GM23338 (cell line): ENCODE results near the gene RER1. TPM values are rescaled to one million over a fixed set of nuclear protein-coding genes. Genes with fewer than 3 reads are reported as not detected.

Source experiments
- ATAC-seq: fragments of 200-7000 bp; cut with Tn5 transposase; 3 replicates; pipeline ENCODE4 v1.9.1; 2020
- DNase-seq: peaks from one replicate; pipeline ENCODE4 v3.0.0-alpha.2; 2015; ENCODE audit warnings: low spot score
- H2AFZ ChIP-seq: fragments of 200-600 bp; sonication (generic); 2 replicates; pipeline ENCODE4 v1.8.0; 2016; ENCODE audit warnings: antibody characterized with exemption, mild to moderate bottlenecking, moderate library complexity
- H3F3A ChIP-seq: fragments of 200-600 bp; sonication (generic); replicated peaks from 2 replicates; pipeline ENCODE4 v1.8.0; 2017; ENCODE audit warnings: antibody characterized with exemption, mixed run types, low read depth
- H3K27ac ChIP-seq: fragments of 200-600 bp; sonication (generic); 2 replicates; pipeline ENCODE4 v1.6.1; 2016; ENCODE audit warnings: low read depth
- H3K27me3 ChIP-seq: fragments of 200-600 bp; sonication (generic); 2 replicates; pipeline ENCODE4 v1.8.0; 2016; ENCODE audit warnings: mild to moderate bottlenecking, mixed run types, moderate library complexity; ENCODE audit not compliant: insufficient read depth
- H3K36me3 ChIP-seq: fragments of 200-600 bp; sonication (generic); 2 replicates; pipeline ENCODE4 v1.8.0; 2016; ENCODE audit warnings: mild to moderate bottlenecking; ENCODE audit not compliant: insufficient read depth
- H3K4me1 ChIP-seq: fragments of 200-600 bp; sonication (generic); 2 replicates; pipeline ENCODE4 v1.8.0; 2016; ENCODE audit warnings: mild to moderate bottlenecking, moderate library complexity; ENCODE audit not compliant: insufficient read depth
- H3K4me2 ChIP-seq: fragments of 200-600 bp; sonication (generic); 2 replicates; pipeline ENCODE4 v1.7.1; 2017; ENCODE audit warnings: mixed run types
- H3K4me3 ChIP-seq: fragments of 200-600 bp; sonication (generic); 2 replicates; pipeline ENCODE4 v1.6.1; 2016; ENCODE audit warnings: mixed run types
- H3K79me2 ChIP-seq: fragments of 200-600 bp; sonication (generic); replicated peaks from 2 replicates; pipeline ENCODE4 v1.8.0; 2017; ENCODE audit warnings: mild to moderate bottlenecking; ENCODE audit not compliant: insufficient read depth
- H3K9me2 ChIP-seq: fragments of 200-600 bp; sonication (generic); 2 replicates; pipeline ENCODE4 v1.8.0; 2017; ENCODE audit not compliant: insufficient read depth
- H4K20me1 ChIP-seq: fragments of 200-600 bp; sonication (generic); replicated peaks from 2 replicates; pipeline ENCODE4 v1.8.0; 2017; ENCODE audit warnings: mild to moderate bottlenecking; ENCODE audit not compliant: insufficient read depth
- H3K27ac Mint-ChIP-seq: 2 replicates; pipeline ENCODE4 v1.8.0; 2020; ENCODE audit warnings: inconsistent platforms, mild to moderate bottlenecking, moderate library complexity, mixed read lengths
- H3K27me3 Mint-ChIP-seq: 3 replicates; pipeline ENCODE4 v1.8.0; 2022; ENCODE audit warnings: low read depth, mild to moderate bottlenecking, moderate library complexity, mixed read lengths, inconsistent platforms; ENCODE audit not compliant: insufficient read depth, poor library complexity
- H3K36me3 Mint-ChIP-seq: 3 replicates; pipeline ENCODE4 v1.8.0; 2021; ENCODE audit warnings: low read depth, mild to moderate bottlenecking, inconsistent platforms, moderate library complexity, mixed read lengths
- H3K4me1 Mint-ChIP-seq: 3 replicates; pipeline ENCODE4 v1.8.0; 2020; ENCODE audit warnings: mild to moderate bottlenecking, inconsistent platforms, mixed read lengths
- H3K4me3 Mint-ChIP-seq: 3 replicates; pipeline ENCODE4 v1.8.0; 2021; ENCODE audit warnings: moderate library complexity, mild to moderate bottlenecking, inconsistent platforms, mixed read lengths
- H3K9me3 Mint-ChIP-seq: 3 replicates; pipeline ENCODE4 v1.8.0; 2020; ENCODE audit warnings: moderate library complexity, mild to moderate bottlenecking, inconsistent platforms, mixed read lengths
- CREB1 ChIP-seq: fragments of 250-450 bp; sonication (Bioruptor Pico); IDR thresholded peaks from 2 replicates; pipeline ENCODE4 v1.5.0; 2020; ENCODE audit warnings: low read depth, mild to moderate bottlenecking, moderate library complexity
- EZH2 ChIP-seq: fragments of 200-600 bp; sonication (generic); IDR thresholded peaks from one replicate; pipeline ENCODE4 v1.8.0; 2017; ENCODE audit warnings: antibody characterized with exemption, mild to moderate bottlenecking, low read depth; ENCODE audit not compliant: unreplicated experiment
- EZH2phosphoT487 ChIP-seq: fragments of 200-600 bp; sonication (generic); IDR thresholded peaks from one replicate; pipeline ENCODE4 v1.8.1; 2018; ENCODE audit warnings: antibody characterized with exemption; ENCODE audit not compliant: unreplicated experiment
- JUNB ChIP-seq: IDR thresholded peaks from one replicate; pipeline ENCODE4 v1.6.1; 2016; ENCODE audit warnings: antibody characterized with exemption; ENCODE audit not compliant: unreplicated experiment
- NANOG ChIP-seq: IDR thresholded peaks from 2 replicates; pipeline ENCODE4 v1.6.1; 2016; ENCODE audit warnings: antibody characterized with exemption, borderline replicate concordance
- STAT1 ChIP-seq: IDR thresholded peaks from one replicate; pipeline ENCODE4 v1.6.1; 2016; ENCODE audit warnings: antibody characterized with exemption; ENCODE audit not compliant: unreplicated experiment
- ZNF114 ChIP-seq: fragments of 250-450 bp; sonication (Bioruptor Pico); IDR thresholded peaks from 2 replicates; pipeline ENCODE4 v1.5.0; 2020; ENCODE audit warnings: mild to moderate bottlenecking, moderate library complexity
- ZNF331 ChIP-seq: fragments of 250-450 bp; sonication (Bioruptor Pico); IDR thresholded peaks from 2 replicates; pipeline ENCODE4 v1.5.0; 2020; ENCODE audit warnings: low read depth, mild to moderate bottlenecking, moderate library complexity
- polyA plus RNA-seq: library from polyadenylated mRNA; unstranded; fragments of >200 nt; fragmentation: Nextera tagmentation; extraction: Ambion mirVana; gene quantifications from 2 replicates; pipeline ENCODE4 v1.2.1, GENCODE V29; 2016
- total RNA-seq: library from RNA; depleted of rRNA; stranded (reverse); fragments of >200 nt; shearing (Covaris generic); gene quantifications from 2 replicates; pipeline ENCODE4 v1.2.3, GENCODE V29; 2014
- TF ChIP-seq, protein P1 (sequence below), 2 experiments: fragments of 200-600 bp in 1 of 2; sonication (generic) in 1 of 2; conservative IDR thresholded peaks; 2 replicates each; pipeline versions ENCODE4 v1.5.1 to v1.6.1; 2016 to 2017; ENCODE audit warnings: antibody characterized with exemption in 2 of 2, low read depth in 2 of 2, mild to moderate bottlenecking in 2 of 2, moderate library complexity in 1 of 2
- TF ChIP-seq, protein P2 (sequence below): IDR thresholded peaks from one replicate; pipeline ENCODE4 v1.6.1; 2018; ENCODE audit warnings: antibody characterized with exemption; ENCODE audit not compliant: unreplicated experiment
- TF ChIP-seq, protein P3 (sequence below): IDR thresholded peaks from 2 replicates; pipeline ENCODE4 v1.6.1; 2016; ENCODE audit warnings: antibody characterized with exemption

Gene RER1
- total and polyA plus RNA-seq, 2 experiments from 2014 or later, result 58.4 to 99.5 TPM

DNA sequence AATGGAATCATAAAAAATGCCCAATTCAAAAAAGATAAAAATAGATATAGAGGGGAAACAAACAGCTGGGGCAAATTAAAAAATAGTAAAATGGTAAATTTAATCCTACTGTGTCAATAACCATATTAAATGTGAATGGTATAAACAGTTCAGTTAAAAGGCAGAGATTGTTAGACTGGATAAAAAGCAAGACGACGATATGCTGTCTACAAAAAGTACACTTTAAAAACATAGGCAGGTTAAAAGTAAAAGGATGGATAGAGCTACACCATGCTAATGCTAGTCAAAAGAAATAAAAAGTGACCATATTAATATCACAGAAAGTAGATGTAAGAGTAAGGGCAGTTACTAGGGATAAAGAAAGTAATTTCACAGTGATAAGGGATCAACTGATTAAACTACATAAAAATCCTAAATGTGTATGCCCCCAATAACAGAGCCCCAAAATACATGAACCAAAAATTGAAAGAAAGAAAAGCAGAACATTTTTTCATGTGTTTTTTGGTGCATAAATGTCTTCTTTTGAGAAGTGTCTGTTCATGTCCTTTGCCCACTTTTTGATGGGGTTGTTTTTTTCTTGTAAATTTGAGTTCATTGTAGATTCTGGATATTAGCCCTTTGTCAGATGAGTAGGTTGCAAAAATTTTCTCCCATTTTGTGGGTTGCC is 27.7 kb upstream of the RER1 start:
- H2AFZ ChIP-seq, result no peak overlapping the region

More for the DNA sequence above, 27.7 kb upstream of the RER1 start:
- Histone ChIP-seq H3K9me2 (no peaks in the 10 kb centered on the region), H3K4me1 (no peaks in the 10 kb centered on the region), H3K36me3 (no peaks in the 10 kb centered on the region), H3K79me2 (no peaks in the 10 kb centered on the region), H3F3A (no peaks in the 10 kb centered on the region), H3K4me2 (no peak overlapping the region), H3K4me3 (no peak overlapping the region), H3K27ac (no peak overlapping the region), H3K27me3 (no peaks in the 10 kb centered on the region), H4K20me1 (no peaks in the 10 kb centered on the region)
- Mint-ChIP-seq H3K4me1 (no peaks in the 10 kb centered on the region), H3K27me3 (no peaks in the 10 kb centered on the region), H3K27ac (no peak overlapping the region), H3K4me3 (no peak overlapping the region), H3K36me3 (peaks cover 9% of the 10 kb centered on the region; the same call in 2 of the 3 replicates), H3K9me3 (peaks cover 14% of the 10 kb centered on the region; the same call in 2 of the 3 replicates)
- TF ChIP-seq ZNF114 (no peak), JUNB (no peak), ZNF331 (CRISPR knock-in tag) (no peak), EZH2 (no peak), CREB1 (CRISPR knock-in tag) (no peak), STAT1 (no peak), EZH2phosphoT487 (no peak), NANOG (no peak)
- TF ChIP-seq, protein P1, sequence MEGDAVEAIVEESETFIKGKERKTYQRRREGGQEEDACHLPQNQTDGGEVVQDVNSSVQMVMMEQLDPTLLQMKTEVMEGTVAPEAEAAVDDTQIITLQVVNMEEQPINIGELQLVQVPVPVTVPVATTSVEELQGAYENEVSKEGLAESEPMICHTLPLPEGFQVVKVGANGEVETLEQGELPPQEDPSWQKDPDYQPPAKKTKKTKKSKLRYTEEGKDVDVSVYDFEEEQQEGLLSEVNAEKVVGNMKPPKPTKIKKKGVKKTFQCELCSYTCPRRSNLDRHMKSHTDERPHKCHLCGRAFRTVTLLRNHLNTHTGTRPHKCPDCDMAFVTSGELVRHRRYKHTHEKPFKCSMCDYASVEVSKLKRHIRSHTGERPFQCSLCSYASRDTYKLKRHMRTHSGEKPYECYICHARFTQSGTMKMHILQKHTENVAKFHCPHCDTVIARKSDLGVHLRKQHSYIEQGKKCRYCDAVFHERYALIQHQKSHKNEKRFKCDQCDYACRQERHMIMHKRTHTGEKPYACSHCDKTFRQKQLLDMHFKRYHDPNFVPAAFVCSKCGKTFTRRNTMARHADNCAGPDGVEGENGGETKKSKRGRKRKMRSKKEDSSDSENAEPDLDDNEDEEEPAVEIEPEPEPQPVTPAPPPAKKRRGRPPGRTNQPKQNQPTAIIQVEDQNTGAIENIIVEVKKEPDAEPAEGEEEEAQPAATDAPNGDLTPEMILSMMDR (conservative IDR thresholded peaks at IDR 0.05; ENCODE audit: low read depth in 2 of 2), result no peak
- TF ChIP-seq, protein P2, sequence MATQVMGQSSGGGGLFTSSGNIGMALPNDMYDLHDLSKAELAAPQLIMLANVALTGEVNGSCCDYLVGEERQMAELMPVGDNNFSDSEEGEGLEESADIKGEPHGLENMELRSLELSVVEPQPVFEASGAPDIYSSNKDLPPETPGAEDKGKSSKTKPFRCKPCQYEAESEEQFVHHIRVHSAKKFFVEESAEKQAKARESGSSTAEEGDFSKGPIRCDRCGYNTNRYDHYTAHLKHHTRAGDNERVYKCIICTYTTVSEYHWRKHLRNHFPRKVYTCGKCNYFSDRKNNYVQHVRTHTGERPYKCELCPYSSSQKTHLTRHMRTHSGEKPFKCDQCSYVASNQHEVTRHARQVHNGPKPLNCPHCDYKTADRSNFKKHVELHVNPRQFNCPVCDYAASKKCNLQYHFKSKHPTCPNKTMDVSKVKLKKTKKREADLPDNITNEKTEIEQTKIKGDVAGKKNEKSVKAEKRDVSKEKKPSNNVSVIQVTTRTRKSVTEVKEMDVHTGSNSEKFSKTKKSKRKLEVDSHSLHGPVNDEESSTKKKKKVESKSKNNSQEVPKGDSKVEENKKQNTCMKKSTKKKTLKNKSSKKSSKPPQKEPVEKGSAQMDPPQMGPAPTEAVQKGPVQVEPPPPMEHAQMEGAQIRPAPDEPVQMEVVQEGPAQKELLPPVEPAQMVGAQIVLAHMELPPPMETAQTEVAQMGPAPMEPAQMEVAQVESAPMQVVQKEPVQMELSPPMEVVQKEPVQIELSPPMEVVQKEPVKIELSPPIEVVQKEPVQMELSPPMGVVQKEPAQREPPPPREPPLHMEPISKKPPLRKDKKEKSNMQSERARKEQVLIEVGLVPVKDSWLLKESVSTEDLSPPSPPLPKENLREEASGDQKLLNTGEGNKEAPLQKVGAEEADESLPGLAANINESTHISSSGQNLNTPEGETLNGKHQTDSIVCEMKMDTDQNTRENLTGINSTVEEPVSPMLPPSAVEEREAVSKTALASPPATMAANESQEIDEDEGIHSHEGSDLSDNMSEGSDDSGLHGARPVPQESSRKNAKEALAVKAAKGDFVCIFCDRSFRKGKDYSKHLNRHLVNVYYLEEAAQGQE, result no peak
- TF ChIP-seq, protein P3, sequence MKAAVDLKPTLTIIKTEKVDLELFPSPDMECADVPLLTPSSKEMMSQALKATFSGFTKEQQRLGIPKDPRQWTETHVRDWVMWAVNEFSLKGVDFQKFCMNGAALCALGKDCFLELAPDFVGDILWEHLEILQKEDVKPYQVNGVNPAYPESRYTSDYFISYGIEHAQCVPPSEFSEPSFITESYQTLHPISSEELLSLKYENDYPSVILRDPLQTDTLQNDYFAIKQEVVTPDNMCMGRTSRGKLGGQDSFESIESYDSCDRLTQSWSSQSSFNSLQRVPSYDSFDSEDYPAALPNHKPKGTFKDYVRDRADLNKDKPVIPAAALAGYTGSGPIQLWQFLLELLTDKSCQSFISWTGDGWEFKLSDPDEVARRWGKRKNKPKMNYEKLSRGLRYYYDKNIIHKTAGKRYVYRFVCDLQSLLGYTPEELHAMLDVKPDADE, result no peak
- DNase-seq (no peak), ATAC-seq (no peak)
